ENCODE data around the gene GRIN3A. TPM values are rescaled to one million over a fixed set of nuclear protein-coding genes. Genes with fewer than 3 reads are reported as not detected.
A peak's percentile ranks its signal among the peaks of the same experiment; 100 is the strongest.

The GRIN3A gene
- total and polyA plus RNA-seq, 2 of the 4 experiments (the other 2 are of a cell fraction), result not detected

DNA sequence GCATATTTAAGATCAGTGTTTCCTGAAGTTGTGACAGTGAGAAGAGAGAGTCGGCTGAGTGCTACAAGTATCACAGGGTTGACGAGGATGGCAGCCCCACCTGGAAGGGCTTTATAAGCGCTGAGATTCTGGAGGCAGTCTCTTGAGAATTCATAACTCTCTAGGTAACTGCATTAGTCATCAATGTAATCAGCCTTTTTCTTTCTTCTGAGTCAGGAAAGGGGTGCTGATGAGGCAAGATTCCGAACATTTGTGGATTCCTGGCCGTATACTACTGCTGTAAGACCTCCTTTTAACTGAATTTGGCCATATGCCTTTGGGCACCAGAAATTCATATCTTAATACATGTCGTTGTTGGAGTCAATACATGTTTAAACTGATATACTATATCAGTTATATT lies 211.4 kb downstream of the GRIN3A start:
- Histone ChIP-seq H2AK5ac (ENCODE audit: low read depth, low read length) (no peak overlapping the region), H2BK20ac (ENCODE audit: low read depth, low read length) (no peak overlapping the region), H3K4ac (ENCODE audit: low read depth, low read length) (no peak overlapping the region), H4K20me1 (ENCODE audit: insufficient read depth, low read length) (no peaks in the 10 kb centered on the region), H3K23ac (ENCODE audit: low read depth, low read length) (no peak overlapping the region), H2AK9ac (replicated peaks; ENCODE audit: low read depth, low read length, poor library complexity) (no peak overlapping the region), H4K8ac (ENCODE audit: low read depth in 2 of 2, low read length in 2 of 2) (no peak overlapping the region), H3K9me3 (ENCODE audit: control insufficient read depth, insufficient read depth, low read length) (no peaks in the 10 kb centered on the region), H3K36me3 (ENCODE audit: control insufficient read depth, insufficient read depth, low read length) (no peaks in the 10 kb centered on the region), H3K14ac (replicated peaks; ENCODE audit: low read depth, low read length) (no peak overlapping the region), H2BK120ac (ENCODE audit: low read depth, low read length) (no peak overlapping the region), H3K27ac (ENCODE audit: insufficient read depth, low read length) (no peak overlapping the region), H3K18ac (ENCODE audit: low read depth, low read length) (no peak overlapping the region), H3K4me1 (ENCODE audit: control insufficient read depth, insufficient read depth, low read length) (no peaks in the 10 kb centered on the region), H4K5ac (ENCODE audit: low read depth, low read length) (no peak overlapping the region), H3K56ac (ENCODE audit: extremely low read depth, insufficient read depth, low read length) (no peak overlapping the region), H3K4me2 (ENCODE audit: low read depth, low read length) (no peak overlapping the region), H2BK5ac (ENCODE audit: low read depth, low read length, poor library complexity, severe bottlenecking) (no peak overlapping the region), H3K4me3 (ENCODE audit: insufficient read depth, low read depth, low read length) (no peak overlapping the region), H3K79me1 (ENCODE audit: low read depth in 1 of 2, low read length in 2 of 2) (no peaks in the 10 kb centered on the region), H3K9ac (ENCODE audit: low read depth, low read length) (no peak overlapping the region), H4K91ac (ENCODE audit: insufficient read depth, low read depth, low read length) (no peak overlapping the region), H3K27me3 (ENCODE audit: control insufficient read depth, insufficient read depth, low read length) (no peaks in the 10 kb centered on the region; the same call in 1 of the 2 replicates), H2AFZ (replicated peaks; ENCODE audit: low read length, poor library complexity) (no peak overlapping the region), H2BK15ac (ENCODE audit: low read depth, low read length) (no peak overlapping the region), H3K9me1 (ENCODE audit: insufficient read depth, low read length) (no peaks in the 10 kb centered on the region)
- DNase-seq (peak; percentile 54), ATAC-seq (ENCODE audit: low read depth) (peak; percentile 36; the same call in 1 of the 2 replicates)
- intact Hi-C loops (cut with micrococcal nuclease) (no loop called here), in situ Hi-C loops (cut with MboI; ENCODE audit: low sequenced_read_pairs) (no loop called here), dilution Hi-C loops (cut with HindIII; ENCODE audit: low sequenced_read_pairs, unreplicated experiment) (no loop called here)
- no TSS peak for BruUV-seq (replicated peaks)
- WGBS, 2 experiments (ENCODE audit: extremely low coverage in 2 of 2, insufficient read length in 1 of 2), result no CpG with 5 or more reads among the region's 6 CpGs
- POLR2A ChIA-PET (ENCODE audit: unreplicated experiment), result no interaction called here
- no peak for TF ChIP-seq RFX5 (IDR thresholded peaks at IDR 0.05; ENCODE audit: low read depth, low read length)
- TF ChIP-seq POLR2A (IDR thresholded peaks at IDR 0.05; ENCODE audit: low read depth, low read length), result no peak
- TF ChIP-seq RCOR1 (IDR thresholded peaks at IDR 0.05; ENCODE audit: insufficient replicate concordance, low read length), result no peak
- TF ChIP-seq NFE2L2 (IDR thresholded peaks at IDR 0.05; ENCODE audit: low read depth, low read length), result no peak
- no peak for TF ChIP-seq SMC3 (IDR thresholded peaks at IDR 0.05; ENCODE audit: low read depth, low read length)
- peak; percentile 32; the same call in 1 of the 2 replicates for TF ChIP-seq CEBPB (IDR thresholded peaks at IDR 0.05; ENCODE audit: low read depth, low read length)
- TF ChIP-seq MAFK (IDR thresholded peaks at IDR 0.05; ENCODE audit: low read depth, low read length), result peak; percentile 59
- TF ChIP-seq MXI1 (IDR thresholded peaks at IDR 0.05; ENCODE audit: borderline replicate concordance, low read depth, low read length), result no peak
- TF ChIP-seq CHD1 (IDR thresholded peaks at IDR 0.05; ENCODE audit: low read depth, low read length), result no peak
- no peak for TF ChIP-seq FOS (IDR thresholded peaks at IDR 0.05; ENCODE audit: low read depth, low read length)
- no peak for TF ChIP-seq MAZ (IDR thresholded peaks at IDR 0.05; ENCODE audit: borderline replicate concordance, low read depth, low read length)
- CTCF ChIA-PET, result interaction anchor here (0.7 to 1.4 kb wide), 3 partner anchors 62 to 68 kb away, joined by 3 to 5 read pairs (median 4); no protein-coding TSS in a partner anchor
